K562 (cell line): Measurements from ENCODE around the gene ITPK1.

ENCODE experiments used
- CTCF ChIP-seq, 3 experiments: IDR thresholded peaks in 2 of 3; conservative IDR thresholded peaks in 1 of 3; 2 replicates each; pipeline ENCODE4 v1.5.1; 2011 to 2012; ENCODE audit warnings: low read length in 3 of 3, mild to moderate bottlenecking in 3 of 3, control low read depth in 2 of 3, improper control_type of control experiment in 1 of 3, inconsistent platforms in 1 of 3, low read depth in 1 of 3, mixed read lengths in 1 of 3, moderate library complexity in 1 of 3; ENCODE audit not compliant: insufficient read depth in 2 of 3
- DNMT1 ChIP-seq: fragments of 450-650 bp; IDR thresholded peaks from 2 replicates; pipeline ENCODE4 v1.6.1; 2016; ENCODE audit warnings: antibody characterized with exemption, mild to moderate bottlenecking
- HDAC2 ChIP-seq: fragments of 450-650 bp; IDR thresholded peaks from 2 replicates; pipeline ENCODE4 v1.6.1; 2016; ENCODE audit warnings: mild to moderate bottlenecking
- NCOA1 ChIP-seq: fragments of 450-650 bp; IDR thresholded peaks from 2 replicates; pipeline ENCODE4 v1.6.1; 2016; ENCODE audit warnings: low read depth
- NFIC ChIP-seq: fragments of 450-650 bp; IDR thresholded peaks from 2 replicates; pipeline ENCODE4 v1.6.1; 2017; ENCODE audit warnings: mild to moderate bottlenecking, inconsistent platforms
- POLR2AphosphoS5 ChIP-seq: IDR thresholded peaks from 2 replicates; pipeline ENCODE4 v1.6.1; 2011; ENCODE audit warnings: mild to moderate bottlenecking, low read depth, low read length, moderate library complexity; ENCODE audit not compliant: control insufficient read depth, insufficient read depth
- SP1 ChIP-seq: sonication (generic); formaldehyde crosslinking; IDR thresholded peaks from 2 replicates; pipeline ENCODE4 v1.8.1; 2022; ENCODE audit warnings: mild to moderate bottlenecking, missing genetic modification reagents
- SRSF1 ChIP-seq: fragments of 200-400 bp; formaldehyde crosslinking; IDR thresholded peaks from 2 replicates; pipeline ENCODE4 v1.6.1; 2017; ENCODE audit warnings: mild to moderate bottlenecking, low read depth, low read length, moderate library complexity
- ZNF274 ChIP-seq: IDR thresholded peaks from 2 replicates; pipeline ENCODE4 v1.6.1; 2011; ENCODE audit warnings: low read depth, mild to moderate bottlenecking, low read length, moderate library complexity, borderline replicate concordance
- ZNF354B ChIP-seq: fragments of 250-450 bp; sonication (Bioruptor Pico); IDR thresholded peaks from 2 replicates; pipeline ENCODE4 v1.4.0; 2020

- TF ChIP-seq SRSF1 (no peak), POLR2AphosphoS5 (no peak), ZNF274 (no peak), DNMT1 (no peak), NFIC (no peak), HDAC2 (no peak), CTCF (IDR thresholded peaks at IDR 0.05 in 2 of 3, conservative IDR thresholded peaks at IDR 0.05 in 1 of 3; ENCODE audit: insufficient read depth in 2 of 3, low read depth in 1 of 3, low read length in 3 of 3) (no peak), ZNF354B (CRISPR knock-in tag) (no peak), NCOA1 (no peak), SP1 (no peak)
Observed at GRCh38 chr14:93067088-93067487, 48.6 kb downstream of the ITPK1 start.
